Colonic mucosa (tissue), 4 donors: ENCODE results near the gene DGAT2. TPM values are rescaled to one million over a fixed set of nuclear protein-coding genes. Genes with fewer than 3 reads are reported as not detected.

Source experiments
- DNase-seq: peaks from one replicate; pipeline ENCODE4 v3.0.0-alpha.2; 2020
- H3K27ac ChIP-seq: fragments of 200-600 bp; one replicate; pipeline ENCODE4 v1.8.0; 2021
- H3K27me3 ChIP-seq: fragments of 200-600 bp; one replicate; pipeline ENCODE4 v1.8.0; 2021
- H3K36me3 ChIP-seq: fragments of 200-600 bp; one replicate; pipeline ENCODE4 v1.8.0; 2021
- H3K4me1 ChIP-seq: fragments of 200-600 bp; one replicate; pipeline ENCODE4 v1.8.0; 2021; ENCODE audit warnings: mild to moderate bottlenecking
- H3K4me3 ChIP-seq: fragments of 200-600 bp; one replicate; pipeline ENCODE4 v1.8.0; 2021
- H3K9ac ChIP-seq, 2 donors: one replicate each; pipeline ENCODE4 v1.7.0; 2013; ENCODE audit warnings: control low read depth in 2 of 2, low read depth in 2 of 2, low read length in 2 of 2
- H3K9me3 ChIP-seq: fragments of 200-600 bp; one replicate; pipeline ENCODE4 v1.8.0; 2021
- CTCF ChIP-seq: fragments of 200-600 bp; IDR thresholded peaks from one replicate; pipeline ENCODE4 v1.8.0; 2022; ENCODE audit warnings: antibody characterized with exemption, mild to moderate bottlenecking
- intact Hi-C: fragments of 100-400 bp; cut with DNase I; formaldehyde crosslinking; loops from one replicate; pipeline ENCODE4 v1.14.1; 2022
- total RNA-seq, 2 donors: library from RNA; stranded (reverse); fragmentation: NEBNext Ultra II Directional in 1 of 2; extraction: Animal tissue kit (Norgen Biotek cat#: 25700) in 1 of 2; gene quantifications; one replicate each; pipeline ENCODE4 v1.2.1, GENCODE V29; 2021
- donor health status: healthy.
- donor health status: DM: no; HTN: no; CAD: no.
- donor health status: DM: no; HTN: no; CAD: no.

Gene DGAT2
- total RNA-seq, 2 donors from 2014 or later = 3.0 to 5.9 TPM

- Histone ChIP-seq H3K4me1 (no peaks in the 10 kb centered on the region), H3K27me3 (no peaks in the 10 kb centered on the region), H3K9ac (no peak overlapping the region), H3K36me3 (no peaks in the 10 kb centered on the region), H3K4me3 (no peak overlapping the region), H3K9me3 (no peaks in the 10 kb centered on the region), H3K27ac (no peak overlapping the region)
- no peak for DNase-seq
- TF ChIP-seq CTCF = no peak
- intact Hi-C loops = no loop called here
These were observed 29.2 kb downstream of the DGAT2 start for GRCh38 chr11:75797792-75798191.

GRCh38 chr11:75800136-75800675 lies 31.6 kb downstream of the DGAT2 start:
- Histone ChIP-seq H3K27ac (no peak overlapping the region), H3K27me3 (no peaks in the 10 kb centered on the region), H3K36me3 (no peaks in the 10 kb centered on the region), H3K9ac (no peak overlapping the region), H3K4me3 (no peak overlapping the region), H3K9me3 (no peaks in the 10 kb centered on the region), H3K4me1 (no peaks in the 10 kb centered on the region)
- DNase-seq = no peak
- TF ChIP-seq CTCF = no peak
- intact Hi-C loops = no loop called here

- Histone ChIP-seq H3K27ac (no peak overlapping the region), H3K4me3 (no peak overlapping the region), H3K27me3 (no peaks in the 10 kb centered on the region), H3K36me3 (no peaks in the 10 kb centered on the region), H3K9me3 (no peaks in the 10 kb centered on the region), H3K4me1 (no peaks in the 10 kb centered on the region), H3K9ac (no peak overlapping the region)
- DNase-seq = no peak
- TF ChIP-seq CTCF = no peak
- intact Hi-C loops = no loop called here
These were observed 32.3 kb downstream of the DGAT2 start for GRCh38 chr11:75800728-75801361.

- no peak overlapping the region for H3K4me3 ChIP-seq
- intact Hi-C loops = loop anchor here (2.0 kb wide), 1 partner anchor 67 kb away; no protein-coding TSS in a partner anchor
- H3K27ac ChIP-seq = no peak overlapping the region
- no peak for TF ChIP-seq CTCF
- no peaks in the 10 kb centered on the region for H3K36me3 ChIP-seq
- H3K27me3 ChIP-seq = no peaks in the 10 kb centered on the region
- no peaks in the 10 kb centered on the region for H3K4me1 ChIP-seq
- H3K9me3 ChIP-seq = no peaks in the 10 kb centered on the region
- no peak for DNase-seq
- H3K9ac ChIP-seq = no peak overlapping the region
These were observed 32.9 kb downstream of the DGAT2 start for GRCh38 chr11:75801362-75802020.

GRCh38 chr11:75802021-75802912 lies 33.7 kb downstream of the DGAT2 start:
- Histone ChIP-seq H3K27ac (no peak overlapping the region), H3K9me3 (no peaks in the 10 kb centered on the region), H3K27me3 (no peaks in the 10 kb centered on the region), H3K4me1 (no peaks in the 10 kb centered on the region), H3K36me3 (no peaks in the 10 kb centered on the region), H3K9ac (no peak overlapping the region), H3K4me3 (no peak overlapping the region)
- no peak for DNase-seq
- no peak for TF ChIP-seq CTCF
- intact Hi-C loops = loop anchor here (2.0 kb wide), 1 partner anchor 67 kb away; no protein-coding TSS in a partner anchor
